GM12878 (cell line): ENCODE measurements around the gene TSHZ2. TPM values are rescaled to one million over a fixed set of nuclear protein-coding genes. Genes with fewer than 3 reads are reported as not detected.

Experiments
- ATAC-seq: fragments of 200-7000 bp; cut with Tn5 transposase; 3 replicates; pipeline ENCODE4 v1.9.1; 2020; ENCODE audit warnings: mild to moderate bottlenecking, moderate library complexity
- BruUV-seq: library from RNA; stranded (reverse); fragments of 400-500 nt; replicated peaks from 2 replicates; lab custom pipeline; 2021; lab: Mats Ljungman, UMichigan
- CTCF ChIA-PET: fragments of 300-600 bp; sonication (Branson Sonifier 250); formaldehyde crosslinking; extraction: SDS; loops from one replicate; lab custom pipeline; 2021; ENCODE audit warnings: inconsistent platforms; lab: Yijun Ruan, JAX
- POLR2A ChIA-PET: fragments of 350-600 bp; formaldehyde crosslinking; extraction: SDS; loops from one replicate; lab custom pipeline; 2021; ENCODE audit warnings: inconsistent platforms; lab: Charles Lee
- RAD21 ChIA-PET: fragments of 300-600 bp; sonication (Branson Sonifier 250); formaldehyde crosslinking; loops from one replicate; lab custom pipeline; 2023; ENCODE audit warnings: antibody characterized with exemption; ENCODE audit not compliant: unreplicated experiment; lab: Charles Lee
- SMC1A ChIA-PET: fragments of 300-600 bp; sonication (Branson Sonifier 250); formaldehyde crosslinking; loops from one replicate; lab custom pipeline; 2023; ENCODE audit not compliant: unreplicated experiment, uncharacterized antibody; lab: Charles Lee
- DNase-seq: peaks from one replicate; pipeline ENCODE4 v3.0.0-alpha.2; 2011; ENCODE audit warnings: low read depth, low spot score
- FAIRE-seq: peaks from 3 replicates; lab custom pipeline; 2011; peaks lifted over from hg19 to GRCh38; lab: Jason Lieb, UNC
- H2AFZ ChIP-seq: 2 replicates; pipeline ENCODE4 v1.6.0; 2011; ENCODE audit warnings: low read depth, low read length, control low read depth; ENCODE audit not compliant: control insufficient read depth
- H3K27ac ChIP-seq: 2 replicates; pipeline ENCODE4 v1.5.1; 2011; ENCODE audit warnings: control low read depth; ENCODE audit not compliant: control insufficient read depth, insufficient read depth
- H3K27me3 ChIP-seq, 2 experiments: replicated peaks in 1 of 2; 2 replicates each; pipeline versions ENCODE4 v1.6.0 to v1.6.1; 2011; ENCODE audit warnings: low read length in 1 of 2; ENCODE audit not compliant: control insufficient read depth in 2 of 2, insufficient read depth in 2 of 2
- H3K36me3 ChIP-seq, 2 experiments: 2 replicates each; pipeline ENCODE4 v1.5.1; 2011; ENCODE audit warnings: low read length in 1 of 2; ENCODE audit not compliant: control insufficient read depth in 2 of 2, insufficient read depth in 2 of 2
- H3K4me1 ChIP-seq: 2 replicates; pipeline ENCODE4 v1.6.1; 2011; ENCODE audit warnings: mild to moderate bottlenecking, low read length, moderate library complexity, mixed read lengths; ENCODE audit not compliant: control insufficient read depth, insufficient read depth
- H3K4me2 ChIP-seq: 2 replicates; pipeline ENCODE4 v1.6.0; 2011; ENCODE audit warnings: control low read depth; ENCODE audit not compliant: control insufficient read depth, insufficient read depth
- H3K4me3 ChIP-seq: fragments of 200-600 bp; sonication (generic); 2 replicates; pipeline ENCODE4 v1.5.1; 2016
- H3K79me2 ChIP-seq: 2 replicates; pipeline ENCODE4 v1.6.0; 2011; ENCODE audit warnings: low read length; ENCODE audit not compliant: control insufficient read depth, insufficient read depth
- H3K9ac ChIP-seq: 2 replicates; pipeline ENCODE4 v1.8.0; 2011; ENCODE audit warnings: low read length, control low read depth, mixed read lengths; ENCODE audit not compliant: control insufficient read depth, insufficient read depth
- H3K9me3 ChIP-seq: replicated peaks from 3 replicates; pipeline ENCODE4 v1.5.1; 2011; ENCODE audit warnings: mild to moderate bottlenecking, low read length; ENCODE audit not compliant: control insufficient read depth, insufficient read depth
- H4K20me1 ChIP-seq: 2 replicates; pipeline ENCODE4 v1.6.0; 2011; ENCODE audit not compliant: control insufficient read depth, insufficient read depth
- EED ChIP-seq: sonication (generic); IDR thresholded peaks from 2 replicates; pipeline ENCODE4 v1.6.1; 2016; ENCODE audit warnings: antibody characterized with exemption, low read depth
- GATAD2B ChIP-seq: fragments of 450-650 bp; conservative IDR thresholded peaks from 2 replicates; pipeline ENCODE4 v1.6.1; 2017; ENCODE audit warnings: low read depth, mild to moderate bottlenecking, moderate library complexity
- KDM1A ChIP-seq: fragments of 200-600 bp; sonication (generic); IDR thresholded peaks from 2 replicates; pipeline ENCODE4 v1.6.1; 2016; ENCODE audit warnings: borderline replicate concordance
- MEF2B ChIP-seq: fragments of 450-650 bp; IDR thresholded peaks from 2 replicates; pipeline ENCODE4 v1.6.1; 2018; ENCODE audit warnings: mild to moderate bottlenecking, moderate library complexity; ENCODE audit not compliant: partially characterized antibody, poor library complexity, severe bottlenecking
- MTA2 ChIP-seq: fragments of 450-650 bp; IDR thresholded peaks from 2 replicates; pipeline ENCODE4 v1.6.1; 2016; ENCODE audit warnings: low read depth, mild to moderate bottlenecking, moderate library complexity
- MTA3 ChIP-seq: IDR thresholded peaks from 2 replicates; pipeline ENCODE4 v1.6.1; 2012; ENCODE audit warnings: low read length, inconsistent platforms, borderline replicate concordance
- NR2C1 ChIP-seq: fragments of 450-650 bp; IDR thresholded peaks from 2 replicates; pipeline ENCODE4 v1.6.1; 2017; ENCODE audit warnings: antibody characterized with exemption, mild to moderate bottlenecking, moderate library complexity
- PAX5 ChIP-seq: IDR thresholded peaks from 2 replicates; pipeline ENCODE4 v1.6.1; 2011; ENCODE audit warnings: low read depth, low read length, borderline replicate concordance
- PML ChIP-seq: IDR thresholded peaks from 2 replicates; pipeline ENCODE4 v1.6.1; 2012; ENCODE audit warnings: low read length, inconsistent platforms
- RB1 ChIP-seq: fragments of 450-650 bp; formaldehyde crosslinking; IDR thresholded peaks from 2 replicates; pipeline ENCODE4 v1.6.1; 2017; ENCODE audit warnings: mild to moderate bottlenecking, borderline replicate concordance
- RFX5 ChIP-seq: IDR thresholded peaks from 2 replicates; pipeline ENCODE4 v1.6.1; 2011; ENCODE audit warnings: low read depth, low read length, improper control_type of control experiment
- SIN3A ChIP-seq: IDR thresholded peaks from 2 replicates; pipeline ENCODE4 v1.6.1; 2012; ENCODE audit warnings: low read depth, low read length, improper control_type of control experiment
- SIX5 ChIP-seq: IDR thresholded peaks from 2 replicates; pipeline ENCODE4 v1.6.1; 2011; ENCODE audit warnings: mild to moderate bottlenecking, low read depth, low read length, moderate library complexity; ENCODE audit not compliant: severe bottlenecking
- TBL1XR1 ChIP-seq: IDR thresholded peaks from 2 replicates; pipeline ENCODE4 v1.6.1; 2012; ENCODE audit warnings: low read depth, low read length, improper control_type of control experiment
- TCF7 ChIP-seq: IDR thresholded peaks from 2 replicates; pipeline ENCODE4 v1.6.1; 2014; ENCODE audit warnings: antibody characterized with exemption, borderline replicate concordance
- WRNIP1 ChIP-seq: IDR thresholded peaks from 2 replicates; pipeline ENCODE4 v1.6.1; 2011; ENCODE audit warnings: low read depth, low read length, improper control_type of control experiment, borderline replicate concordance
- ZNF622 ChIP-seq: fragments of 450-650 bp; IDR thresholded peaks from 2 replicates; pipeline ENCODE4 v1.6.1; 2017; ENCODE audit warnings: mild to moderate bottlenecking, inconsistent platforms
- WGBS: methylation state at CpG from one replicate; pipeline ENCODE4 v1.1.6; 2016; ENCODE audit warnings: low lambda C conversion rate; ENCODE audit not compliant: insufficient replicate concordance, insufficient coverage; ENCODE audit errors: missing lambda C conversion rate; 5-methylcytosine and 5-hydroxymethylcytosine counted together
- in situ Hi-C: fragments of 300-500 bp; cut with MboI; formaldehyde crosslinking; loops from 9 replicates; pipeline ENCODE4 v1.14.3; 2018; ENCODE audit warnings: mixed read lengths
- intact Hi-C: fragments of 100-400 bp; cut with micrococcal nuclease; formaldehyde crosslinking; loops from one replicate; pipeline ENCODE4 v1.14.2; 2022; ENCODE audit not compliant: unreplicated experiment
- polyA plus RNA-seq, 11 experiments: library from polyadenylated mRNA; depleted of rRNA in 4 of 11; unstranded in 6 of 11; stranded (reverse) in 5 of 11; fragments of >200 nt; fragmentation: Nextera tagmentation in 4 of 11; fragmentation: Illumina TruSeq in 1 of 11; extraction: Ambion mirVana in 4 of 11; extraction: Trizol in 1 of 11; gene quantifications; 1 replicate in 1 of 11; 2 replicates in 10 of 11; pipeline versions ENCODE4 v1.2.1 to v1.2.3, GENCODE V29; 2011 to 2016; ENCODE audit warnings: inconsistent platforms in 2 of 11, missing spikeins in 2 of 11, low read depth in 1 of 11
- total RNA-seq, 4 experiments: library from RNA; depleted of rRNA in 3 of 4; stranded (reverse); fragments of >200 nt in 3 of 4; fragmentation: Illumina TruSeq in 1 of 4; extraction: Trizol in 1 of 4; gene quantifications; 2 replicates each; pipeline versions ENCODE4 v1.2.1 to v1.2.3, GENCODE V29; 2013 to 2021
- TF ChIP-seq, protein P1 (sequence below): fragments of 450-650 bp; formaldehyde crosslinking; IDR thresholded peaks from 2 replicates; pipeline ENCODE4 v1.5.0; 2022; ENCODE audit warnings: mild to moderate bottlenecking, missing genetic modification characterization
- TF ChIP-seq, protein P2 (sequence below): fragments of 450-650 bp; IDR thresholded peaks from 2 replicates; pipeline ENCODE4 v1.6.1; 2017; ENCODE audit warnings: mild to moderate bottlenecking, moderate library complexity

The TSHZ2 gene
- total and polyA plus RNA-seq, 10 of the 15 experiments (the other 5 are each of a cell fraction or from before 2014, with no cell fraction given) = 0.01 to 0.86 (median 0.13) TPM; not detected in 2

DNA sequence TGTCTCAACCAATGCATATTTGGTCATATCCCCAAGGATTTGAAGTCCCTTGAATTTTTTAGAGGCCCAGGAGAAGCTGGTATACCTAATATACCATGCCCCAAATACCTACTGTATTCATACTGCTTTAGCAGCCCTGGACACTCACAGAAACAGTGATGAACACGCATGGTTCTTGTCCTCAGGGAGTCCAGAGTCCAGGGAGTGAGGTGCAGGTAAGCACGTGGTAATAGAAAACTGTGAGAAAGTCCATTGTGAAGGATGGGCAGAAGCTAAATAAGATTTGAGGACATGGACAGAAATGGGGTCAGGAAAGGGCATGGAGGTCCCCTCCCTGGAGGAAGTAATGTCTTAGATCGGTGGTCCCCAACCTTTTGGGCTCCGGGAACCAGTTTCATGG lies 85.4 kb downstream of the TSHZ2 start:
- Histone ChIP-seq H3K36me3 (no peaks in the 10 kb centered on the region), H3K9me3 (no peaks in the 10 kb centered on the region), H3K4me1 (no peaks in the 10 kb centered on the region), H3K4me2 (no peak overlapping the region), H3K4me3 (no peak overlapping the region), H4K20me1 (no peaks in the 10 kb centered on the region), H3K9ac (no peak overlapping the region), H3K27me3 (no peaks in the 10 kb centered on the region), H2AFZ (no peak overlapping the region), H3K79me2 (no peaks in the 10 kb centered on the region), H3K27ac (no peak overlapping the region)
- ChIA-PET POLR2A (no interaction called here), CTCF (no interaction called here), RAD21 (no interaction called here), SMC1A (no interaction called here)
- BruUV-seq = no TSS peak
- in situ Hi-C loops = no loop called here
- intact Hi-C loops = no loop called here
- ATAC-seq (no peak), FAIRE-seq (no peak), DNase-seq (no peak)
- WGBS = 33% methylated on average over 4 of the region's 4 CpGs
- TF ChIP-seq, protein P1, sequence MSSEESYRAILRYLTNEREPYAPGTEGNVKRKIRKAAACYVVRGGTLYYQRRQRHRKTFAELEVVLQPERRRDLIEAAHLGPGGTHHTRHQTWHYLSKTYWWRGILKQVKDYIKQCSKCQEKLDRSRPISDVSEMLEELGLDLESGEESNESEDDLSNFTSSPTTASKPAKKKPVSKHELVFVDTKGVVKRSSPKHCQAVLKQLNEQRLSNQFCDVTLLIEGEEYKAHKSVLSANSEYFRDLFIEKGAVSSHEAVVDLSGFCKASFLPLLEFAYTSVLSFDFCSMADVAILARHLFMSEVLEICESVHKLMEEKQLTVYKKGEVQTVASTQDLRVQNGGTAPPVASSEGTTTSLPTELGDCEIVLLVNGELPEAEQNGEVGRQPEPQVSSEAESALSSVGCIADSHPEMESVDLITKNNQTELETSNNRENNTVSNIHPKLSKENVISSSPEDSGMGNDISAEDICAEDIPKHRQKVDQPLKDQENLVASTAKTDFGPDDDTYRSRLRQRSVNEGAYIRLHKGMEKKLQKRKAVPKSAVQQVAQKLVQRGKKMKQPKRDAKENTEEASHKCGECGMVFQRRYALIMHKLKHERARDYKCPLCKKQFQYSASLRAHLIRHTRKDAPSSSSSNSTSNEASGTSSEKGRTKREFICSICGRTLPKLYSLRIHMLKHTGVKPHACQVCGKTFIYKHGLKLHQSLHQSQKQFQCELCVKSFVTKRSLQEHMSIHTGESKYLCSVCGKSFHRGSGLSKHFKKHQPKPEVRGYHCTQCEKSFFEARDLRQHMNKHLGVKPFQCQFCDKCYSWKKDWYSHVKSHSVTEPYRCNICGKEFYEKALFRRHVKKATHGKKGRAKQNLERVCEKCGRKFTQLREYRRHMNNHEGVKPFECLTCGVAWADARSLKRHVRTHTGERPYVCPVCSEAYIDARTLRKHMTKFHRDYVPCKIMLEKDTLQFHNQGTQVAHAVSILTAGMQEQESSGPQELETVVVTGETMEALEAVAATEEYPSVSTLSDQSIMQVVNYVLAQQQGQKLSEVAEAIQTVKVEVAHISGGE (CRISPR knock-in tag) = no peak
- TF ChIP-seq TBL1XR1 = no peak
- TF ChIP-seq, protein P2, sequence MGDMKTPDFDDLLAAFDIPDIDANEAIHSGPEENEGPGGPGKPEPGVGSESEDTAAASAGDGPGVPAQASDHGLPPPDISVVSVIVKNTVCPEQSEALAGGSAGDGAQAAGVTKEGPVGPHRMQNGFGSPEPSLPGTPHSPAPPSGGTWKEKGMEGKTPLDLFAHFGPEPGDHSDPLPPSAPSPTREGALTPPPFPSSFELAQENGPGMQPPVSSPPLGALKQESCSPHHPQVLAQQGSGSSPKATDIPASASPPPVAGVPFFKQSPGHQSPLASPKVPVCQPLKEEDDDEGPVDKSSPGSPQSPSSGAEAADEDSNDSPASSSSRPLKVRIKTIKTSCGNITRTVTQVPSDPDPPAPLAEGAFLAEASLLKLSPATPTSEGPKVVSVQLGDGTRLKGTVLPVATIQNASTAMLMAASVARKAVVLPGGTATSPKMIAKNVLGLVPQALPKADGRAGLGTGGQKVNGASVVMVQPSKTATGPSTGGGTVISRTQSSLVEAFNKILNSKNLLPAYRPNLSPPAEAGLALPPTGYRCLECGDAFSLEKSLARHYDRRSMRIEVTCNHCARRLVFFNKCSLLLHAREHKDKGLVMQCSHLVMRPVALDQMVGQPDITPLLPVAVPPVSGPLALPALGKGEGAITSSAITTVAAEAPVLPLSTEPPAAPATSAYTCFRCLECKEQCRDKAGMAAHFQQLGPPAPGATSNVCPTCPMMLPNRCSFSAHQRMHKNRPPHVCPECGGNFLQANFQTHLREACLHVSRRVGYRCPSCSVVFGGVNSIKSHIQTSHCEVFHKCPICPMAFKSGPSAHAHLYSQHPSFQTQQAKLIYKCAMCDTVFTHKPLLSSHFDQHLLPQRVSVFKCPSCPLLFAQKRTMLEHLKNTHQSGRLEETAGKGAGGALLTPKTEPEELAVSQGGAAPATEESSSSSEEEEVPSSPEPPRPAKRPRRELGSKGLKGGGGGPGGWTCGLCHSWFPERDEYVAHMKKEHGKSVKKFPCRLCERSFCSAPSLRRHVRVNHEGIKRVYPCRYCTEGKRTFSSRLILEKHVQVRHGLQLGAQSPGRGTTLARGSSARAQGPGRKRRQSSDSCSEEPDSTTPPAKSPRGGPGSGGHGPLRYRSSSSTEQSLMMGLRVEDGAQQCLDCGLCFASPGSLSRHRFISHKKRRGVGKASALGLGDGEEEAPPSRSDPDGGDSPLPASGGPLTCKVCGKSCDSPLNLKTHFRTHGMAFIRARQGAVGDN = no peak
- TF ChIP-seq WRNIP1 = no peak
- TF ChIP-seq PML = no peak
- TF ChIP-seq MTA3 = no peak
- TF ChIP-seq SIN3A = no peak
- TF ChIP-seq KDM1A = no peak
- TF ChIP-seq PAX5 = no peak
- no peak for TF ChIP-seq MEF2B
- no peak for TF ChIP-seq GATAD2B
- TF ChIP-seq RB1 = no peak
- no peak for TF ChIP-seq TCF7
- no peak for TF ChIP-seq EED
- no peak for TF ChIP-seq RFX5
- no peak for TF ChIP-seq SIX5
- TF ChIP-seq MTA2 = no peak
- TF ChIP-seq NR2C1 = no peak
- no peak for TF ChIP-seq ZNF622
